A549 (cell line): ENCODE results near the gene PODXL2. TPM values are rescaled to one million over a fixed set of nuclear protein-coding genes. Genes with fewer than 3 reads are reported as not detected.

Experiments used
- ATAC-seq, 2 experiments: fragments of 200-7000 bp in 1 of 2; fragments of >200 bp in 1 of 2; cut with Nextera tagmentation in 1 of 2; cut with Tn5 transposase in 1 of 2; 3 replicates each; pipeline versions ENCODE4 v1.8.0 to v1.9.1; 2018 to 2020; ENCODE audit warnings: mild to moderate bottlenecking in 1 of 2, moderate library complexity in 1 of 2
- CTCF ChIA-PET: fragments of 300-600 bp; sonication (Branson Sonifier 250); formaldehyde crosslinking; extraction: SDS; loops from one replicate; lab custom pipeline; 2021; ENCODE audit warnings: antibody characterized with exemption, inconsistent platforms; lab: Yijun Ruan, JAX
- POLR2A ChIA-PET: fragments of 350-600 bp; formaldehyde crosslinking; extraction: SDS; loops from one replicate; lab custom pipeline; 2021; ENCODE audit warnings: antibody characterized with exemption, inconsistent platforms; lab: Yijun Ruan, JAX
- DNase-seq, 2 experiments: peaks; one replicate each; pipeline versions ENCODE4 v3.0.0 to v3.0.0-alpha.2; 2011 to 2016; ENCODE audit warnings: low read depth in 1 of 2, low spot score in 1 of 2
- FAIRE-seq: peaks from 2 replicates; lab custom pipeline; 2011; peaks lifted over from hg19 to GRCh38; lab: Jason Lieb, UNC
- H3K27ac ChIP-seq, 2 experiments: fragments of >200 bp; sonication (Bioruptor Twin); formaldehyde crosslinking; 3 replicates each; pipeline ENCODE4 v1.5.1; 2016 to 2017
- H3K4me1 ChIP-seq: fragments of >200 bp; sonication (Bioruptor Twin); formaldehyde crosslinking; 3 replicates; pipeline ENCODE4 v1.6.1; 2016
- H3K4me2 ChIP-seq: fragments of >200 bp; sonication (Bioruptor Twin); formaldehyde crosslinking; 3 replicates; pipeline ENCODE4 v1.6.1; 2016
- H3K4me3 ChIP-seq: fragments of >200 bp; sonication (Bioruptor Twin); formaldehyde crosslinking; 3 replicates; pipeline ENCODE4 v1.5.1; 2016
- H3K9me3 ChIP-seq: fragments of >200 bp; sonication (Bioruptor Twin); formaldehyde crosslinking; 3 replicates; pipeline ENCODE4 v1.6.1; 2016
- CBX8 ChIP-seq: fragments of 200-600 bp; sonication (generic); IDR thresholded peaks from 2 replicates; pipeline ENCODE4 v1.6.1; 2016
- CHD2 ChIP-seq: fragments of 150-350 bp; IDR thresholded peaks from 2 replicates; pipeline ENCODE4 v1.6.1; 2014; ENCODE audit warnings: low read length; ENCODE audit not compliant: partially characterized antibody
- CHD4 ChIP-seq: fragments of 200-600 bp; sonication (generic); IDR thresholded peaks from 2 replicates; pipeline ENCODE4 v1.6.1; 2016; ENCODE audit warnings: antibody characterized with exemption, mild to moderate bottlenecking, borderline replicate concordance
- CTCF ChIP-seq: fragments of >200 bp; sonication (Bioruptor Twin); formaldehyde crosslinking; IDR thresholded peaks from 3 replicates; pipeline ENCODE4 v1.5.1; 2016
- E2F6 ChIP-seq: IDR thresholded peaks from 2 replicates; pipeline ENCODE4 v1.6.1; 2012; ENCODE audit warnings: low read depth, borderline replicate concordance
- EHF ChIP-seq: fragments of 250-450 bp; sonication (Bioruptor Pico); IDR thresholded peaks from 2 replicates; pipeline ENCODE4 v1.5.0; 2020; ENCODE audit warnings: mild to moderate bottlenecking
- EHMT2 ChIP-seq: fragments of 200-600 bp; sonication (generic); IDR thresholded peaks from 2 replicates; pipeline ENCODE4 v1.6.1; 2016; ENCODE audit warnings: antibody characterized with exemption, low read depth, mild to moderate bottlenecking, moderate library complexity
- EP300 ChIP-seq, 2 experiments: fragments of >200 bp; sonication (Bioruptor Twin); formaldehyde crosslinking; IDR thresholded peaks; 2 replicates in 1 of 2; 3 replicates in 1 of 2; pipeline ENCODE4 v1.6.1; 2016 to 2017
- ESRRA ChIP-seq: fragments of 150-350 bp; IDR thresholded peaks from 2 replicates; pipeline ENCODE4 v1.6.1; 2014; ENCODE audit warnings: mild to moderate bottlenecking, low read length, borderline replicate concordance
- GATA3 ChIP-seq: IDR thresholded peaks from 2 replicates; pipeline ENCODE4 v1.6.1; 2012; ENCODE audit warnings: borderline replicate concordance
- HEYL ChIP-seq: fragments of 250-450 bp; sonication (Bioruptor Pico); IDR thresholded peaks from 2 replicates; pipeline ENCODE4 v1.8.0; 2021; ENCODE audit warnings: mild to moderate bottlenecking, moderate library complexity
- HMGXB4 ChIP-seq: fragments of 250-450 bp; sonication (Bioruptor Pico); IDR thresholded peaks from 2 replicates; pipeline ENCODE4 v1.5.0; 2021; ENCODE audit warnings: mild to moderate bottlenecking, moderate library complexity, borderline replicate concordance
- HOXB5 ChIP-seq: fragments of 250-450 bp; sonication (Bioruptor Pico); IDR thresholded peaks from 2 replicates; pipeline ENCODE4 v1.5.0; 2020; ENCODE audit warnings: mild to moderate bottlenecking, moderate library complexity
- JUN ChIP-seq, 2 experiments: fragments of >200 bp; sonication (Bioruptor Twin); formaldehyde crosslinking; IDR thresholded peaks; 2 replicates in 1 of 2; 3 replicates in 1 of 2; pipeline ENCODE4 v1.6.1; 2016 to 2017
- KDM1A ChIP-seq: fragments of 200-600 bp; sonication (generic); IDR thresholded peaks from 2 replicates; pipeline ENCODE4 v1.6.1; 2016; ENCODE audit warnings: low read depth, mild to moderate bottlenecking
- MAFK ChIP-seq: fragments of 450-650 bp; IDR thresholded peaks from 2 replicates; pipeline ENCODE4 v1.6.1; 2014; ENCODE audit not compliant: partially characterized antibody
- MAX ChIP-seq: IDR thresholded peaks from 2 replicates; pipeline ENCODE4 v1.6.1; 2012
- NR3C1 ChIP-seq: fragments of >200 bp; sonication (Bioruptor Twin); formaldehyde crosslinking; IDR thresholded peaks from 3 replicates; pipeline ENCODE4 v1.6.1; 2017
- POLR2AphosphoS2 ChIP-seq: conservative IDR thresholded peaks from 2 replicates; pipeline ENCODE4 v1.6.1; 2012; ENCODE audit warnings: low read length, improper control_type of control experiment, inconsistent platforms
- RARB ChIP-seq: fragments of 250-450 bp; sonication (Bioruptor Pico); IDR thresholded peaks from 2 replicates; pipeline ENCODE4 v1.8.0; 2021; ENCODE audit warnings: mild to moderate bottlenecking, moderate library complexity
- RFX5 ChIP-seq: fragments of 450-650 bp; IDR thresholded peaks from 2 replicates; pipeline ENCODE4 v1.7.1; 2014; ENCODE audit warnings: antibody characterized with exemption, mild to moderate bottlenecking, moderate library complexity
- RNF2 ChIP-seq: fragments of 200-600 bp; sonication (generic); IDR thresholded peaks from 2 replicates; pipeline ENCODE4 v1.6.1; 2016; ENCODE audit warnings: low read depth, mild to moderate bottlenecking, antibody characterized with exemption, moderate library complexity, borderline replicate concordance
- TFCP2L1 ChIP-seq: fragments of 250-450 bp; sonication (Bioruptor Pico); IDR thresholded peaks from 2 replicates; pipeline ENCODE4 v1.5.0; 2021; ENCODE audit warnings: mild to moderate bottlenecking
- ZC3H11A ChIP-seq: fragments of 450-650 bp; IDR thresholded peaks from 2 replicates; pipeline ENCODE4 v1.6.1; 2014; ENCODE audit warnings: antibody characterized with exemption, mild to moderate bottlenecking
- WGBS: methylation state at CpG from one replicate; pipeline ENCODE4 v1.1.6; 2017; ENCODE audit errors: missing lambda C conversion rate; 5-methylcytosine and 5-hydroxymethylcytosine counted together
- polyA plus RNA-seq, 4 experiments: library from polyadenylated mRNA; depleted of rRNA in 3 of 4; stranded (reverse); fragments of >200 nt; fragmentation: RNase III in 1 of 4; extraction: RNeasy Plus Mini Kit Qiagen cat#74134 plus additional on column Dnase treatment in 1 of 4; gene quantifications; 2 replicates in 3 of 4; 3 replicates in 1 of 4; pipeline ENCODE4 v1.2.3, GENCODE V29; 2011 to 2017
- TF ChIP-seq, protein P1 (sequence below): fragments of >200 bp; sonication (Bioruptor Twin); formaldehyde crosslinking; IDR thresholded peaks from 3 replicates; pipeline ENCODE4 v1.6.1; 2016
- TF ChIP-seq, protein P2 (sequence below): IDR thresholded peaks from 2 replicates; pipeline ENCODE4 v1.6.1; 2012
- TF ChIP-seq, protein P3 (sequence below): fragments of >200 bp; sonication (Bioruptor Twin); formaldehyde crosslinking; IDR thresholded peaks from 2 replicates; pipeline ENCODE4 v1.6.1; 2016

PODXL2 gene
- polyA plus RNA-seq, 2 of the 4 experiments (the other 2 are of a cell fraction), result 4.2 to 5.5 TPM

DNA sequence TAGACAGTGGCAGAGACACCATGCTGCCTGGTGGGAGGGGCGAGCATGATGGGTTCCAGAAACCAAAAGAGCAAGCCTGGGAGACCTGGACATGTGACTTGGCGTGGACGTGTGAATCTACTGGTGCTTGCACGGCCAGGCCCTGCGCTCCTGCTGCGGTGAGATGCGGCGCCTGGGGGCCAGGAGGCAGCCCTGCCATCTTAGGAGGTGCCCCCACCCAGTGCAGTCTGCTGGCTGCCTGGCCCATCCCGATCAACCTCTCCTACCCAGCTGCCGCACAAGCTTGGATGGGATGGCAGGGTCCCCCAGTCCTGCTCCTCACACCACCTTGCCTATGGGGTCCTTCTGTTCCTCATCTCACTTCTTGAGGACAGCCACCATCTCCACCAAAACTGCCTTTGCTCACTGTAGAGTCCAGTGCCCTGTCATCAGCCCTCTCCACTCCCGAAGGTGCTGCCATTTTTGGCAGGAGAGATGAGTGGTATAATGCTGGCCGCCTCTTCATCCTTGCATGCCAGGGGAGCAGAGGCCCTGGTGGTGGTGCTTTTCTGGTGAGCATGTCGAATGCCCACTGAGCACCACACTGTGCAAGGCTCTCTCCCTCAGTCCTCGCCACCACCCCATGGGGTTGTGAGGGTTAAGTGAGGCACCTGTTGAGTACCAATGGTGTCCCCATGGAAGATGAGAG lies 40.7 kb downstream of the PODXL2 start:
- TF ChIP-seq HOXB5 (CRISPR knock-in tag) (no peak), JUN (IDR thresholded peaks at IDR 0.05) (no peak), EHMT2 (no peak), CBX8 (no peak), RNF2 (no peak), CHD2 (no peak), CTCF (no peak), CHD4 (no peak), ZC3H11A (no peak), TFCP2L1 (CRISPR knock-in tag) (no peak), HMGXB4 (CRISPR knock-in tag) (no peak), EP300 (IDR thresholded peaks at IDR 0.05) (no peak), HEYL (CRISPR knock-in tag) (no peak), GATA3 (no peak), POLR2AphosphoS2 (no peak), E2F6 (no peak), EHF (CRISPR knock-in tag) (no peak)
- TF ChIP-seq, protein P1, sequence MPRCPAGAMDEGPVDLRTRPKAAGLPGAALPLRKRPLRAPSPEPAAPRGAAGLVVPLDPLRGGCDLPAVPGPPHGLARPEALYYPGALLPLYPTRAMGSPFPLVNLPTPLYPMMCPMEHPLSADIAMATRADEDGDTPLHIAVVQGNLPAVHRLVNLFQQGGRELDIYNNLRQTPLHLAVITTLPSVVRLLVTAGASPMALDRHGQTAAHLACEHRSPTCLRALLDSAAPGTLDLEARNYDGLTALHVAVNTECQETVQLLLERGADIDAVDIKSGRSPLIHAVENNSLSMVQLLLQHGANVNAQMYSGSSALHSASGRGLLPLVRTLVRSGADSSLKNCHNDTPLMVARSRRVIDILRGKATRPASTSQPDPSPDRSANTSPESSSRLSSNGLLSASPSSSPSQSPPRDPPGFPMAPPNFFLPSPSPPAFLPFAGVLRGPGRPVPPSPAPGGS, result no peak
- TF ChIP-seq, protein P2, sequence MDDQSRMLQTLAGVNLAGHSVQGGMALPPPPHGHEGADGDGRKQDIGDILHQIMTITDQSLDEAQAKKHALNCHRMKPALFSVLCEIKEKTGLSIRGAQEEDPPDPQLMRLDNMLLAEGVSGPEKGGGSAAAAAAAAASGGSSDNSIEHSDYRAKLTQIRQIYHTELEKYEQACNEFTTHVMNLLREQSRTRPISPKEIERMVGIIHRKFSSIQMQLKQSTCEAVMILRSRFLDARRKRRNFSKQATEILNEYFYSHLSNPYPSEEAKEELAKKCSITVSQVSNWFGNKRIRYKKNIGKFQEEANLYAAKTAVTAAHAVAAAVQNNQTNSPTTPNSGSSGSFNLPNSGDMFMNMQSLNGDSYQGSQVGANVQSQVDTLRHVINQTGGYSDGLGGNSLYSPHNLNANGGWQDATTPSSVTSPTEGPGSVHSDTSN, result no peak
- TF ChIP-seq, all 56 proteins: peak for 0
- CTCF ChIA-PET, result interaction anchor here (1.3 to 2.8 kb wide), 2 partner anchors 14 to 18 kb away, joined by 3 to 21 read pairs; no protein-coding TSS in a partner anchor
- WGBS, result 95% methylated on average over 12 of the region's 14 CpGs

GRCh38 chr3:127670229-127670559 lies 41.2 kb downstream of the PODXL2 start:
- 89% methylated on average over 7 of the region's 7 CpGs for WGBS
- Histone ChIP-seq H3K4me2 (no peak overlapping the region), H3K4me3 (no peak overlapping the region), H3K27ac (no peak overlapping the region), H3K9me3 (no peaks in the 10 kb centered on the region), H3K4me1 (peaks cover 11% of the 10 kb centered on the region; the same call in 1 of the 3 replicates)
- DNase-seq (no peak), ATAC-seq (no peak), FAIRE-seq (no peak)
- ChIA-PET POLR2A (no interaction called here), CTCF (interaction anchor here (0.7 to 2.8 kb wide), 3 partner anchors 8 to 77 kb away, joined by 3 to 21 read pairs (median 3); no protein-coding TSS in a partner anchor)
- TF ChIP-seq RFX5, result no peak
- no peak for TF ChIP-seq NR3C1
- TF ChIP-seq, protein P3, sequence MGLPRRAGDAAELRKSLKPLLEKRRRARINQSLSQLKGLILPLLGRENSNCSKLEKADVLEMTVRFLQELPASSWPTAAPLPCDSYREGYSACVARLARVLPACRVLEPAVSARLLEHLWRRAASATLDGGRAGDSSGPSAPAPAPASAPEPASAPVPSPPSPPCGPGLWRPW, result no peak
- no peak for TF ChIP-seq RARB (CRISPR knock-in tag)
- no peak for TF ChIP-seq ESRRA
- TF ChIP-seq KDM1A, result no peak
- no peak for TF ChIP-seq TFCP2L1 (CRISPR knock-in tag)
- TF ChIP-seq MAFK, result no peak
- TF ChIP-seq, protein P1, result no peak
- TF ChIP-seq MAX, result no peak

More for the DNA sequence above, 40.7 kb downstream of the PODXL2 start:
- ATAC-seq, result no peak
- POLR2A ChIA-PET, result no interaction called here
- DNase-seq, result no peak
- H3K9me3 ChIP-seq, result no peaks in the 10 kb centered on the region
- no peak overlapping the region for H3K4me3 ChIP-seq
- H3K4me2 ChIP-seq, result no peak overlapping the region
- no peak overlapping the region for H3K27ac ChIP-seq
- no peak for FAIRE-seq
- H3K4me1 ChIP-seq, result peaks cover 11% of the 10 kb centered on the region; the same call in 1 of the 3 replicates
